HG03280 (cell line): ENCODE measurements around the gene KLHL3.

Experiments used
- ATAC-seq: cut with Tn5 transposase; IDR thresholded peaks from one replicate; pipeline ENCODE4 v1.9.1; 2021; ENCODE audit warnings: mild to moderate bottlenecking, moderate library complexity; ENCODE audit not compliant: unreplicated experiment

The KLHL3 gene

GRCh38 chr5:137615171-137615775, 120.6 kb downstream of the KLHL3 start:
- ATAC-seq = no peak

- ATAC-seq = no peak
Observed at GRCh38 chr5:137613554-137614265, 122.2 kb downstream of the KLHL3 start.

GRCh38 chr5:137612576-137612975, 123.3 kb downstream of the KLHL3 start:
- ATAC-seq = no peak

- no peak for ATAC-seq
Observed at GRCh38 chr5:137611794-137612435, 124.0 kb downstream of the KLHL3 start.

GRCh38 chr5:137611011-137611580, 124.8 kb downstream of the KLHL3 start:
- no peak for ATAC-seq

- no peak for ATAC-seq
Observed at GRCh38 chr5:137610598-137610997, 125.3 kb downstream of the KLHL3 start.

- ATAC-seq = no peak
Observed at GRCh38 chr5:137609127-137609526, 126.8 kb downstream of the KLHL3 start.

- no peak for ATAC-seq
Observed at GRCh38 chr5:137607771-137608170, 128.1 kb downstream of the KLHL3 start.

- ATAC-seq = no peak
Observed at GRCh38 chr5:137606401-137606800, 129.5 kb downstream of the KLHL3 start.

GRCh38 chr5:137605411-137605810, 130.5 kb downstream of the KLHL3 start:
- no peak for ATAC-seq

GRCh38 chr5:137604348-137605095, 131.4 kb downstream of the KLHL3 start:
- ATAC-seq = no peak

GRCh38 chr5:137603891-137604290, 132.0 kb downstream of the KLHL3 start:
- ATAC-seq = no peak

GRCh38 chr5:137603356-137603755, 132.5 kb downstream of the KLHL3 start:
- no peak for ATAC-seq

- ATAC-seq = no peak
Observed at GRCh38 chr5:137602721-137603273, 133.1 kb downstream of the KLHL3 start.

- no peak for ATAC-seq
Observed at GRCh38 chr5:137600721-137601360, 135.0 kb downstream of the KLHL3 start.

GRCh38 chr5:137599457-137599856, 136.4 kb downstream of the KLHL3 start:
- no peak for ATAC-seq

GRCh38 chr5:137598399-137598798, 137.5 kb downstream of the KLHL3 start:
- ATAC-seq = no peak

GRCh38 chr5:137596941-137597340, 138.9 kb downstream of the KLHL3 start:
- ATAC-seq = no peak

GRCh38 chr5:137595396-137596079, 140.4 kb downstream of the KLHL3 start:
- ATAC-seq = no peak

GRCh38 chr5:137594717-137595116, 141.2 kb downstream of the KLHL3 start:
- ATAC-seq = no peak
